Neural cell (in vitro differentiated cells): ENCODE measurements around the gene DNMBP. TPM values are rescaled to one million over a fixed set of nuclear protein-coding genes. Genes with fewer than 3 reads are reported as not detected.

Experiments used
- H2AFZ ChIP-seq: fragments of 200-600, 300-800 bp; sonication (generic), shearing (Covaris generic); 2 replicates; pipeline ENCODE4 v1.6.0; 2014; ENCODE audit warnings: low read depth, mild to moderate bottlenecking, antibody characterized with exemption, low read length, moderate library complexity
- H3F3A ChIP-seq: fragments of 200-600 bp; shearing (Covaris generic); 2 replicates; pipeline ENCODE4 v1.6.1; 2016; ENCODE audit warnings: mild to moderate bottlenecking, moderate library complexity, mixed read lengths, antibody characterized with exemption, low read length; ENCODE audit not compliant: insufficient read depth, poor library complexity, severe bottlenecking
- H3K27ac ChIP-seq: fragments of 200-600, 300-800 bp; sonication (generic), shearing (Covaris generic); 2 replicates; pipeline ENCODE4 v1.5.1; 2014; ENCODE audit warnings: mild to moderate bottlenecking, low read length, moderate library complexity
- H3K27me3 ChIP-seq: fragments of 300-800, 200-600 bp; sonication (generic), shearing (Covaris generic); 2 replicates; pipeline ENCODE4 v1.6.0; 2014; ENCODE audit warnings: mild to moderate bottlenecking, low read depth, low read length, moderate library complexity; ENCODE audit not compliant: insufficient read depth
- H3K36me3 ChIP-seq: fragments of 300-800, 200-600 bp; sonication (generic), shearing (Covaris generic); 2 replicates; pipeline ENCODE4 v1.5.1; 2014; ENCODE audit warnings: mild to moderate bottlenecking, antibody characterized with exemption, low read length, moderate library complexity; ENCODE audit not compliant: insufficient read depth
- H3K4me2 ChIP-seq: fragments of 300-800, 200-600 bp; sonication (generic), shearing (Covaris generic); 2 replicates; pipeline ENCODE4 v1.6.0; 2014; ENCODE audit warnings: mild to moderate bottlenecking, low read length
- H3K4me3 ChIP-seq: fragments of 300-800, 200-600 bp; sonication (generic), shearing (Covaris generic); 2 replicates; pipeline ENCODE4 v1.5.1; 2014; ENCODE audit warnings: mild to moderate bottlenecking, low read length, moderate library complexity
- H3K79me2 ChIP-seq: fragments of 200-600 bp; shearing (Covaris generic); replicated peaks from 2 replicates; pipeline ENCODE4 v1.6.0; 2014; ENCODE audit warnings: mild to moderate bottlenecking, low read length, moderate library complexity; ENCODE audit not compliant: insufficient read depth
- H3K9ac ChIP-seq: fragments of 300-800, 200-600 bp; sonication (generic), shearing (Covaris generic); 2 replicates; pipeline ENCODE4 v1.6.1; 2016; ENCODE audit warnings: mild to moderate bottlenecking, low read length, mixed read lengths
- H3K9me2 ChIP-seq: fragments of 200-600 bp; shearing (Covaris generic); 2 replicates; pipeline ENCODE4 v1.6.1; 2016; ENCODE audit warnings: mild to moderate bottlenecking, low read length, mixed read lengths; ENCODE audit not compliant: insufficient read depth
- H3K9me3 ChIP-seq: fragments of 200-600, 300-800 bp; sonication (generic), shearing (Covaris generic); 2 replicates; pipeline ENCODE4 v1.6.1; 2016; ENCODE audit warnings: mild to moderate bottlenecking, mixed run types, low read length, moderate library complexity, mixed read lengths
- H4K20me1 ChIP-seq: fragments of 200-600 bp; shearing (Covaris generic); 2 replicates; pipeline ENCODE4 v1.6.1; 2016; ENCODE audit warnings: mild to moderate bottlenecking, mixed run types; ENCODE audit not compliant: insufficient read depth
- EP300 ChIP-seq: fragments of 450-650 bp; conservative IDR thresholded peaks from 2 replicates; pipeline ENCODE4 v1.6.1; 2014; ENCODE audit warnings: antibody characterized with exemption, mild to moderate bottlenecking, moderate library complexity; ENCODE audit not compliant: poor library complexity, severe bottlenecking
- EZH2 ChIP-seq: fragments of 200-600, 300-800 bp; shearing (Covaris generic), sonication (generic); IDR thresholded peaks from 2 replicates; pipeline ENCODE4 v1.6.1; 2014; ENCODE audit warnings: antibody characterized with exemption, low read length, borderline replicate concordance, mild to moderate bottlenecking; ENCODE audit not compliant: insufficient read depth, poor library complexity, severe bottlenecking
- MXI1 ChIP-seq: fragments of 450-650 bp; conservative IDR thresholded peaks from 2 replicates; pipeline ENCODE4 v1.6.1; 2014; ENCODE audit warnings: antibody characterized with exemption, mild to moderate bottlenecking; ENCODE audit not compliant: poor library complexity, severe bottlenecking
- POLR2AphosphoS5 ChIP-seq: IDR thresholded peaks from 2 replicates; pipeline ENCODE4 v1.6.1; 2012
- RAD21 ChIP-seq: fragments of 450-650 bp; conservative IDR thresholded peaks from 2 replicates; pipeline ENCODE4 v1.6.1; 2014; ENCODE audit warnings: antibody characterized with exemption, mild to moderate bottlenecking, moderate library complexity
- SMC3 ChIP-seq: fragments of 450-650 bp; conservative IDR thresholded peaks from 2 replicates; pipeline ENCODE4 v1.6.1; 2014; ENCODE audit warnings: antibody characterized with exemption, mild to moderate bottlenecking, moderate library complexity; ENCODE audit not compliant: poor library complexity
- TAF1 ChIP-seq: IDR thresholded peaks from 2 replicates; pipeline ENCODE4 v1.6.1; 2012; ENCODE audit warnings: low read depth
- polyA plus RNA-seq: library from polyadenylated mRNA; depleted of rRNA; stranded (reverse); fragments of >200 nt; gene quantifications from 2 replicates; pipeline ENCODE4 v1.2.3, GENCODE V29; 2014
- TF ChIP-seq, protein P1 (sequence below): IDR thresholded peaks from 2 replicates; pipeline ENCODE4 v1.6.1; 2012; ENCODE audit warnings: borderline replicate concordance
- TF ChIP-seq, protein P2 (sequence below): fragments of 450-650 bp; IDR thresholded peaks from 2 replicates; pipeline ENCODE4 v1.5.1; 2014; ENCODE audit warnings: antibody characterized with exemption, mild to moderate bottlenecking, moderate library complexity; ENCODE audit not compliant: poor library complexity, severe bottlenecking

The DNMBP gene
- polyA plus RNA-seq, 1 donor from 2014 or later, result 2.3 TPM

DNA sequence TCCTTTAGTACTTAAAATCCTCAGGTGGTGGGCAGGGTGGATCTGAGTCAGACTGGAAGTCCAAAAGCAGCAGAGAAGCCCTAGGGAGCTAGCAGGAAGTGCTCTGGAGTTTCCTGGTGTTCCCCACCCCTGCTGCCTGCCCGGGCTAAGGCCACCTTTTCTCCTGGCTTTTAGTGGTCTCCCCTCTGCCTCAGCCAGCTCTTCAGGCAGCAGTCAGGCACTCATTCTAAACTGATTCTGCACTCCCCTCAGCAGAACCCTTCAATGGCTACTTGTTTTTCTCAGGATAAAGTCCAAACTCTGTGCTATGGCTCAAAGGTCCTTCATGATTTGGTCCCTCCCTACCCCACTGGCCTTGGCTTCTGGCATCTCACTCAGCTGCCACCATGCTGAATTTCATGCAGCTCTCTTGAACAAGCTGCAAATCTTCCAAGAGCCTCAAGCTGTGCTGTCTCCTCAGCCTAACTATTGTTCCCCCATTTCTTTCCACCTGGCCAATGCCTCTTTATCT lies 28.9 kb upstream of the DNMBP start:
- H3K4me3 ChIP-seq, result no peak overlapping the region
- H2AFZ ChIP-seq, result no peak overlapping the region
- no peaks in the 10 kb centered on the region for H3K9me2 ChIP-seq
- H3K4me2 ChIP-seq, result no peak overlapping the region
- no peak overlapping the region for H3K27ac ChIP-seq
- H3K36me3 ChIP-seq, result no peaks in the 10 kb centered on the region
- H3K9ac ChIP-seq, result no peak overlapping the region
- no peaks in the 10 kb centered on the region for H3F3A ChIP-seq
- TF ChIP-seq, protein P1, sequence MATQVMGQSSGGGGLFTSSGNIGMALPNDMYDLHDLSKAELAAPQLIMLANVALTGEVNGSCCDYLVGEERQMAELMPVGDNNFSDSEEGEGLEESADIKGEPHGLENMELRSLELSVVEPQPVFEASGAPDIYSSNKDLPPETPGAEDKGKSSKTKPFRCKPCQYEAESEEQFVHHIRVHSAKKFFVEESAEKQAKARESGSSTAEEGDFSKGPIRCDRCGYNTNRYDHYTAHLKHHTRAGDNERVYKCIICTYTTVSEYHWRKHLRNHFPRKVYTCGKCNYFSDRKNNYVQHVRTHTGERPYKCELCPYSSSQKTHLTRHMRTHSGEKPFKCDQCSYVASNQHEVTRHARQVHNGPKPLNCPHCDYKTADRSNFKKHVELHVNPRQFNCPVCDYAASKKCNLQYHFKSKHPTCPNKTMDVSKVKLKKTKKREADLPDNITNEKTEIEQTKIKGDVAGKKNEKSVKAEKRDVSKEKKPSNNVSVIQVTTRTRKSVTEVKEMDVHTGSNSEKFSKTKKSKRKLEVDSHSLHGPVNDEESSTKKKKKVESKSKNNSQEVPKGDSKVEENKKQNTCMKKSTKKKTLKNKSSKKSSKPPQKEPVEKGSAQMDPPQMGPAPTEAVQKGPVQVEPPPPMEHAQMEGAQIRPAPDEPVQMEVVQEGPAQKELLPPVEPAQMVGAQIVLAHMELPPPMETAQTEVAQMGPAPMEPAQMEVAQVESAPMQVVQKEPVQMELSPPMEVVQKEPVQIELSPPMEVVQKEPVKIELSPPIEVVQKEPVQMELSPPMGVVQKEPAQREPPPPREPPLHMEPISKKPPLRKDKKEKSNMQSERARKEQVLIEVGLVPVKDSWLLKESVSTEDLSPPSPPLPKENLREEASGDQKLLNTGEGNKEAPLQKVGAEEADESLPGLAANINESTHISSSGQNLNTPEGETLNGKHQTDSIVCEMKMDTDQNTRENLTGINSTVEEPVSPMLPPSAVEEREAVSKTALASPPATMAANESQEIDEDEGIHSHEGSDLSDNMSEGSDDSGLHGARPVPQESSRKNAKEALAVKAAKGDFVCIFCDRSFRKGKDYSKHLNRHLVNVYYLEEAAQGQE, result no peak
- no peaks in the 10 kb centered on the region for H3K79me2 ChIP-seq
- H3K9me3 ChIP-seq, result no peaks in the 10 kb centered on the region
- no peaks in the 10 kb centered on the region for H3K27me3 ChIP-seq
- no peaks in the 10 kb centered on the region for H4K20me1 ChIP-seq

DNA sequence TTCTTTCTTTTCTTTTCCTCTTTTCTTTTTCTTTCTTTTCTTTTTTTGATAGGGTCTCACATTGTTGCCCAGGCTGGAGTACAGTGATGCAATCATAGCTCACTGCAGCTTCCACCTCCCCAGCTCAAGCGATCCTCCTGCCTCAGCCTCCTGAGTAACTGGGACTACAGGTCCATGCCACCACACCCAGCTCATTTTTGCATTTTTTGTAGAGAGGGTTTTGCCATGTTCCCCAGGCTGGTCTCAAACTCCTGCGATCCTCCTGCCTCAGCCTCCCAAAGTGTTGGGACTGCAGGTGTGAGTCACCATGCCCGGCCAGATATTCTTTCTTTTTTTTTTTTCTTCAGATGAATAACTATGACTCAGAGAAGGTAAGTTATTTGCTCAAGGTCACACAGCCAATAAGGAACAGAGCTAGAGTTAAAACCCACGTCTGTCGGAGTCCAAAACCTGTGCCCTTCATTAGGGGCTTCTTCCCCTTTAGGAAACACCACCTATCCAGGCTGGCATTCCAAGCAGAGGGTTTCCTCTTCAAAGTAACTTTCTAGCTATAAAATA lies 28.1 kb upstream of the DNMBP start:
- no peak overlapping the region for H2AFZ ChIP-seq
- TF ChIP-seq EP300 (no peak), POLR2AphosphoS5 (no peak), TAF1 (no peak), SMC3 (no peak), MXI1 (no peak), RAD21 (no peak), EZH2 (no peak)
- TF ChIP-seq, protein P2, sequence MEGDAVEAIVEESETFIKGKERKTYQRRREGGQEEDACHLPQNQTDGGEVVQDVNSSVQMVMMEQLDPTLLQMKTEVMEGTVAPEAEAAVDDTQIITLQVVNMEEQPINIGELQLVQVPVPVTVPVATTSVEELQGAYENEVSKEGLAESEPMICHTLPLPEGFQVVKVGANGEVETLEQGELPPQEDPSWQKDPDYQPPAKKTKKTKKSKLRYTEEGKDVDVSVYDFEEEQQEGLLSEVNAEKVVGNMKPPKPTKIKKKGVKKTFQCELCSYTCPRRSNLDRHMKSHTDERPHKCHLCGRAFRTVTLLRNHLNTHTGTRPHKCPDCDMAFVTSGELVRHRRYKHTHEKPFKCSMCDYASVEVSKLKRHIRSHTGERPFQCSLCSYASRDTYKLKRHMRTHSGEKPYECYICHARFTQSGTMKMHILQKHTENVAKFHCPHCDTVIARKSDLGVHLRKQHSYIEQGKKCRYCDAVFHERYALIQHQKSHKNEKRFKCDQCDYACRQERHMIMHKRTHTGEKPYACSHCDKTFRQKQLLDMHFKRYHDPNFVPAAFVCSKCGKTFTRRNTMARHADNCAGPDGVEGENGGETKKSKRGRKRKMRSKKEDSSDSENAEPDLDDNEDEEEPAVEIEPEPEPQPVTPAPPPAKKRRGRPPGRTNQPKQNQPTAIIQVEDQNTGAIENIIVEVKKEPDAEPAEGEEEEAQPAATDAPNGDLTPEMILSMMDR, result no peak
- TF ChIP-seq, protein P1, result no peak
- H3K9me3 ChIP-seq, result no peaks in the 10 kb centered on the region
- no peaks in the 10 kb centered on the region for H3K36me3 ChIP-seq
- H3K27ac ChIP-seq, result no peak overlapping the region
- no peaks in the 10 kb centered on the region for H3F3A ChIP-seq
- no peak overlapping the region for H3K9ac ChIP-seq
- H3K9me2 ChIP-seq, result no peaks in the 10 kb centered on the region
- H4K20me1 ChIP-seq, result no peaks in the 10 kb centered on the region
- H3K27me3 ChIP-seq, result no peaks in the 10 kb centered on the region
- no peak overlapping the region for H3K4me2 ChIP-seq
- no peaks in the 10 kb centered on the region for H3K79me2 ChIP-seq
- no peak overlapping the region for H3K4me3 ChIP-seq
